ENCODE data around the gene ADAMTS18. TPM values are rescaled to one million over a fixed set of nuclear protein-coding genes. Genes with fewer than 3 reads are reported as not detected.
"Not testable (repeated sequence)": the region's sequence is repeated elsewhere in the genome, so short reads cannot be mapped to it uniquely, and the experiment has no call there.

The ADAMTS18 gene
- total RNA-seq, 2 experiments from 2014 or later: not detected

GRCh38 chr16:77288222-77288621 is 146.6 kb downstream of the ADAMTS18 start:
- Mint-ChIP-seq H3K9me3 (no peaks in the 10 kb centered on the region), H3K27me3 (no peaks in the 10 kb centered on the region), H3K27ac (no peak overlapping the region), H3K4me3 (no peak overlapping the region), H3K36me3 (ENCODE audit: low read depth) (no peaks in the 10 kb centered on the region), H3K4me1 (ENCODE audit: low read depth) (no peaks in the 10 kb centered on the region)
- TF ChIP-seq CTCF (IDR thresholded peaks at IDR 0.05): no peak
- ATAC-seq: no peak
- ChIA-PET POLR2A (no interaction called here), CTCF (no interaction called here)
- intact Hi-C loops (cut with micrococcal nuclease): no loop called here
- no peak for DNase-seq

GRCh38 chr16:77285676-77286075 is 149.2 kb downstream of the ADAMTS18 start:
- ATAC-seq: no peak
- no peak overlapping the region for H3K4me3 Mint-ChIP-seq
- no peaks in the 10 kb centered on the region for H3K36me3 Mint-ChIP-seq (ENCODE audit: low read depth)
- intact Hi-C loops (cut with micrococcal nuclease): no loop called here
- no peaks in the 10 kb centered on the region for H3K9me3 Mint-ChIP-seq
- TF ChIP-seq CTCF (IDR thresholded peaks at IDR 0.05): no peak
- H3K4me1 Mint-ChIP-seq (ENCODE audit: low read depth): no peaks in the 10 kb centered on the region
- no peak overlapping the region for H3K27ac Mint-ChIP-seq
- H3K27me3 Mint-ChIP-seq: peaks cover under 1% of the 10 kb centered on the region
- no peak for DNase-seq
- CTCF ChIA-PET: no interaction called here
- POLR2A ChIA-PET: no interaction called here

GRCh38 chr16:77282345-77282744 is 152.5 kb downstream of the ADAMTS18 start:
- no peak overlapping the region for H3K27ac Mint-ChIP-seq
- ATAC-seq (no peak), DNase-seq (no peak)
- CTCF ChIA-PET: interaction anchor here (1.1 kb wide), 1 partner anchor 320 kb away, joined by 3 read pairs; no protein-coding TSS in a partner anchor
- intact Hi-C loops (cut with micrococcal nuclease): no loop called here
- POLR2A ChIA-PET: no interaction called here
- no peak overlapping the region for H3K4me3 Mint-ChIP-seq
- no peak for TF ChIP-seq CTCF (IDR thresholded peaks at IDR 0.05)
- H3K36me3 Mint-ChIP-seq (ENCODE audit: low read depth): no peaks in the 10 kb centered on the region
- no peaks in the 10 kb centered on the region for H3K9me3 Mint-ChIP-seq
- H3K27me3 Mint-ChIP-seq: peaks cover 6% of the 10 kb centered on the region
- no peaks in the 10 kb centered on the region for H3K4me1 Mint-ChIP-seq (ENCODE audit: low read depth)

- H3K4me1 Mint-ChIP-seq (ENCODE audit: low read depth); CTCF ChIA-PET; H3K9me3 Mint-ChIP-seq; intact Hi-C loops (cut with micrococcal nuclease); H3K36me3 Mint-ChIP-seq (ENCODE audit: low read depth); H3K4me3 Mint-ChIP-seq; H3K27me3 Mint-ChIP-seq; POLR2A ChIA-PET; H3K27ac Mint-ChIP-seq; DNase-seq; ATAC-seq: not testable (repeated sequence)
Measured at GRCh38 chr16:77279316-77279715, 155.5 kb downstream of the ADAMTS18 start.

- ATAC-seq: no peak
- intact Hi-C loops (cut with micrococcal nuclease): no loop called here
- CTCF ChIA-PET: interaction anchor here (0.7 kb wide), 1 partner anchor 43 kb away, joined by 3 read pairs; no protein-coding TSS in a partner anchor
Measured at GRCh38 chr16:77277571-77277970, 157.3 kb downstream of the ADAMTS18 start.

More at GRCh38 chr16:77277571-77277970, 157.3 kb downstream of the ADAMTS18 start:
- POLR2A ChIA-PET: no interaction called here
- Mint-ChIP-seq H3K4me1 (ENCODE audit: low read depth) (no peaks in the 10 kb centered on the region), H3K27ac (no peak overlapping the region), H3K9me3 (no peaks in the 10 kb centered on the region), H3K36me3 (ENCODE audit: low read depth) (no peaks in the 10 kb centered on the region), H3K27me3 (peaks cover 13% of the 10 kb centered on the region), H3K4me3 (no peak overlapping the region)
- DNase-seq: no peak
- TF ChIP-seq CTCF (IDR thresholded peaks at IDR 0.05): no peak

Measured in activated CD8-positive, alpha-beta T cell treated with anti-CD3 and anti-CD28 coated beads for 36 hours (primary cell).